ENCODE data around the gene OGFOD3.

The OGFOD3 gene

GRCh38 chr17:82410014-82410716 lies 8.2 kb downstream of the OGFOD3 start:
- no peak for TF ChIP-seq CTCF (IDR thresholded peaks at IDR 0.05)

- TF ChIP-seq CTCF (IDR thresholded peaks at IDR 0.05), result no peak
Observed at GRCh38 chr17:82408938-82409318, 9.5 kb downstream of the OGFOD3 start.

- no peak for TF ChIP-seq CTCF (IDR thresholded peaks at IDR 0.05)
Observed at GRCh38 chr17:82408288-82408937, 10.0 kb downstream of the OGFOD3 start.

GRCh38 chr17:82407255-82407654 lies 11.1 kb downstream of the OGFOD3 start:
- no peak for TF ChIP-seq CTCF (IDR thresholded peaks at IDR 0.05)

- TF ChIP-seq CTCF (IDR thresholded peaks at IDR 0.05), result no peak
Observed at GRCh38 chr17:82406131-82406671, 12.2 kb downstream of the OGFOD3 start.

GRCh38 chr17:82405051-82405450 lies 13.3 kb downstream of the OGFOD3 start:
- no peak for TF ChIP-seq CTCF (IDR thresholded peaks at IDR 0.05)

GRCh38 chr17:82403662-82404660 lies 14.4 kb downstream of the OGFOD3 start:
- TF ChIP-seq CTCF (IDR thresholded peaks at IDR 0.05), result no peak
